GM21526 (cell line): ENCODE results near the gene PRKD1.
"Not testable (repeated sequence)": the region's sequence is repeated elsewhere in the genome, so short reads cannot be mapped to it uniquely, and the experiment has no call there.

Experiments
- ATAC-seq: cut with Tn5 transposase; IDR thresholded peaks from one replicate; pipeline ENCODE4 v1.9.1; 2021; ENCODE audit warnings: moderate library complexity; ENCODE audit not compliant: unreplicated experiment, low FRiP score

Gene PRKD1

GRCh38 chr14:29905543-29905942 lies 22.1 kb downstream of the PRKD1 start:
- no peak for ATAC-seq

GRCh38 chr14:29900609-29901350 lies 26.9 kb downstream of the PRKD1 start:
- no peak for ATAC-seq

- ATAC-seq: no peak
Observed at GRCh38 chr14:29898470-29898869, 29.2 kb downstream of the PRKD1 start.

- no peak for ATAC-seq
Observed at GRCh38 chr14:29897181-29897580, 30.5 kb downstream of the PRKD1 start.

GRCh38 chr14:29896354-29896821 lies 31.3 kb downstream of the PRKD1 start:
- ATAC-seq: no peak

GRCh38 chr14:29895591-29896083 lies 32.0 kb downstream of the PRKD1 start:
- ATAC-seq: no peak

- no peak for ATAC-seq
Observed at GRCh38 chr14:29893989-29894388, 33.7 kb downstream of the PRKD1 start.

- ATAC-seq: no peak
Observed at GRCh38 chr14:29892327-29892726, 35.3 kb downstream of the PRKD1 start.

GRCh38 chr14:29885988-29886387 lies 41.7 kb downstream of the PRKD1 start:
- ATAC-seq: no peak

- ATAC-seq: no peak
Observed at GRCh38 chr14:29868000-29868399, 59.6 kb downstream of the PRKD1 start.

GRCh38 chr14:29865299-29865698 lies 62.3 kb downstream of the PRKD1 start:
- no peak for ATAC-seq

- ATAC-seq: no peak
Observed at GRCh38 chr14:29861996-29862395, 65.7 kb downstream of the PRKD1 start.

- peak; percentile 96 for ATAC-seq
Observed at GRCh38 chr14:29858299-29858698, 69.3 kb downstream of the PRKD1 start.

- peak; percentile 76 for ATAC-seq
Observed at GRCh38 chr14:29857551-29857950, 70.1 kb downstream of the PRKD1 start.

GRCh38 chr14:29856516-29856915 lies 71.1 kb downstream of the PRKD1 start:
- no peak for ATAC-seq

GRCh38 chr14:29853691-29854090 lies 74.0 kb downstream of the PRKD1 start:
- ATAC-seq: not testable (repeated sequence)

- ATAC-seq: no peak
Observed at GRCh38 chr14:29853272-29853671, 74.4 kb downstream of the PRKD1 start.

GRCh38 chr14:29851397-29851796 lies 76.2 kb downstream of the PRKD1 start:
- ATAC-seq: no peak

GRCh38 chr14:29847056-29847380 lies 80.6 kb downstream of the PRKD1 start:
- ATAC-seq: no peak

- ATAC-seq: peak; percentile 67
Observed at GRCh38 chr14:29846339-29847055, 81.2 kb downstream of the PRKD1 start.

GRCh38 chr14:29843981-29844380 lies 83.7 kb downstream of the PRKD1 start:
- no peak for ATAC-seq

- no peak for ATAC-seq
Observed at GRCh38 chr14:29842228-29842627, 85.4 kb downstream of the PRKD1 start.
